ENCODE measurements around the gene ABCC5.
"Not testable (repeated sequence)": the region's sequence is repeated elsewhere in the genome, so short reads cannot be mapped to it uniquely, and the experiment has no call there.

The ABCC5 gene

DNA sequence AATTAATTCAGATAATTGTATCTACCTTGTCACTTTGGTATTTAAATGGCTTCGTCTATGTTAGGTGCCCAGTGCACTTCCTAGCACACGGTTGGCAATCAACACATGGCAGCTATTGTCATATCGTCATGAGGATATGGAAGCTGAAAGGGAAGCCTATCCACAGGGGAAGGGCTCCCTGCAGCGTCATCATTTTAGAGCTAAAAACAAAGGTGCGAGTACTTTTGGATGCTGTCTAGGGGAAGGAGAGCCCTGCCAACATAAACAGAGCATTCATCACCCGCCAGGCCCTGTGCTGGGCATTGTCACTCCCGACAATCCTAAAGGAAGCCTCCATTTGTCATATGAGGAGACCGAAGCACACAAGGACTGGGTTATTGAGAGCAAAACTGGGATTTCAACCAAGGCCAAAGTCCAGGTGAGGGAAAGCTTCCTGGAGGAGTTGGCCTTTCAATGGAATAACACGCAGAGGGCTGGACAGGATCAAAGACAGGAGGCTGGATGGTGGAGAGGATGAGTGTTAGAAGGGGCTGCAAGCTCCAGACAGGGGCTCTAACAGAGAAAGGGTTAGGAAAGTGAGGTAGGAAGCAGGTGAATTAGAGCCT, 125.0 kb downstream of the ABCC5 start:
- no peak for DNase-seq (ENCODE audit: low read depth)

- no peak for DNase-seq (ENCODE audit: low read depth)
These were observed 131.9 kb downstream of the ABCC5 start for GRCh38 chr3:183885766-183886165.

GRCh38 chr3:183884427-183885296, 133.0 kb downstream of the ABCC5 start, which contains the start of gene PARL:
PARL (minus strand) TSS chr3:183884880; CDS start chr3:183884846, 34 bp downstream.
- peak; percentile 94 for DNase-seq (ENCODE audit: low read depth)

GRCh38 chr3:183884097-183884426, 133.6 kb downstream of the ABCC5 start:
- no peak for DNase-seq (ENCODE audit: low read depth)

DNA sequence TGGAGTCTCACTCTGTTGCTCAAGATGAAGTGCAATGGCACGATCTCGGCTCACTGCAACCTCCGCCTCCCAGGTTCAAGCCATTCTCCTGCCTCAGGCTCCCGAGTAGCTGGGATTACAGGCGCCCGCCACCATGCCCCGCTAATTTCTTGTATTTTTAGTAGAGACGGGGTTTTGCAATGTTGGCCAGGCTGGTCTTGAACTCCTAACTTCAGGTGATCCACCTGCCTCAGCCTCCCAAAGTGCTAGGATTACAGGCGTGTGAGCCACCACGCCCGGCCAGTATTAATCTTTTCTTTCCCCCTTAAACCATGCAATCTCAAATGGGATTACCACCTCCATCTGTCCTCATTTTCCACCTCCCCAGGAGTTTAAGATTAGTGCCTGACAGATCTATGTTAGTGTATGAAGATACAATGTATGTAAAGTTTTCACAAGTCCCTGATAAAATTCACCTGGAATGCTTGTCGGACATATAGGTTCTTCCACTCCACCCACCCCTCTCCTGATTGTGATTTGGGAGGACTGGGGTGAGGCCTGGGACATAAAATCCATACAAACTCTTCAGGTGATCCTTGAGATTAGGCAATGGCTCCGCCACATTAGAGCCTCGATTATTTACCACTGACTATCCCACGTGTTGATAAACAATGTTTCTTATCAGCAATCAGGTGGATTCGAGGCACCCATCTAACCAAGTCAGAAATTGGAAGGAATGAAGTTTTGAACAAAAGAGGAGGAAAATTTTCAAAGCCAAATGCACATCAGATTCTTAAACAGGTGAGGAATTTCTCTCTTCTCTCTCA, 134.2 kb downstream of the ABCC5 start:
- DNase-seq (ENCODE audit: low read depth), result no peak

DNA sequence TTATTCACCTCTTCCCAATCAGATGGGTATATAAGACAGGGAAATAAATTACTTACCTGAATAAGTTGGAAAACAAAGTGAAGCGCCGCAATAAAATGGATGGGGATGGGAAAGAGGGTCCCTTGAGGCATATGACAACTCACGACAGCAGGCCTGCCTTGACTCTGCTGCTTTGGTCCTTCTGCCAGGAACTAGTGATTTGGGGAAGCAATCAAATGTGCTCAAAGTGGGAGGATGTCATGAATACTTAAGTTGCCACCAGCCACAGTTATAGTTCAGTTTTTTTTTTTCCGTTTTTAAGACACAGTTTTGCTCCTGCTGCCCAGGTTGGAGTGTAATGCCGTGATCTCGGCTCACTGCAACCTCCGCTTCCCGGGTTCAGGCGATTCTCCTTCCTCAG, 137.6 kb downstream of the ABCC5 start:
- no peak for DNase-seq (ENCODE audit: low read depth)

GRCh38 chr3:183879243-183879642, 138.4 kb downstream of the ABCC5 start:
- DNase-seq (ENCODE audit: low read depth), result no peak

- no peak for DNase-seq (ENCODE audit: low read depth)
These were observed 139.6 kb downstream of the ABCC5 start for GRCh38 chr3:183878071-183878470.

- not testable (repeated sequence) for DNase-seq (ENCODE audit: low read depth)
These were observed 140.5 kb downstream of the ABCC5 start for GRCh38 chr3:183877227-183877626.

GRCh38 chr3:183875411-183875810, 142.3 kb downstream of the ABCC5 start:
- DNase-seq (ENCODE audit: low read depth), result no peak

- DNase-seq (ENCODE audit: low read depth), result no peak
These were observed 143.8 kb downstream of the ABCC5 start for GRCh38 chr3:183873914-183874313.

- DNase-seq (ENCODE audit: low read depth), result no peak
These were observed 146.1 kb downstream of the ABCC5 start for GRCh38 chr3:183871541-183871940.

DNA sequence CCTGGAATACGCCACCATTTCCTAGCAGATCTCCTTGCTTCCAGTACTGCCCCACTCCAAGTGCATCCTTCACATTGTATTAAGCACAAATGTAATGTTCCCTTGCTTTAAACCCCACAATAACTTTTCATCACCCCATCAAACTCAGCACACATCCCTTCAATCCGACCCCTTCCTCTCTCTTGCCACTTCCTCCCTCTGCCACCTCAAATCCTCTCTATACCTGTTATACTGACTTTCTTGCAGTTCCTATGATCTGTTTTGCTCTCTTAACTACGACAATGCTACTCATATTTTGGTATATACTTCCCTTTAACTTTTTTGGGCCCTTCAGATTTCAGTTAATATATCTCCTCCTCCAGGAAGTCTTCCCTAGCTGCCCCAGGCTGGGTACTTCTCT, 147.1 kb downstream of the ABCC5 start:
- no peak for DNase-seq (ENCODE audit: low read depth)

Data from activated T-cell treated with anti-CD3 and anti-CD28 coated beads for 24 hours (primary cell).